A673 (cell line): ENCODE measurements around the gene FLOT2. TPM values are rescaled to one million over a fixed set of nuclear protein-coding genes. Genes with fewer than 3 reads are reported as not detected.

ENCODE experiments used
- BruUV-seq: library from RNA; stranded (reverse); fragments of 400-500 nt; replicated peaks from 2 replicates; lab custom pipeline; 2021; lab: Mats Ljungman, UMichigan
- CTCF ChIA-PET: fragments of 300-600 bp; sonication (Branson Sonifier 250); formaldehyde crosslinking; loops from one replicate; lab custom pipeline; 2022; ENCODE audit warnings: antibody characterized with exemption; lab: Charles Lee
- POLR2A ChIA-PET: fragments of 300-600 bp; sonication (Branson Sonifier 250); formaldehyde crosslinking; loops from one replicate; lab custom pipeline; 2022; ENCODE audit warnings: antibody characterized with exemption; ENCODE audit not compliant: low non-redundant PET; lab: Charles Lee
- DNase-seq: peaks from one replicate; pipeline ENCODE4 v3.0.0-alpha.2; 2015; ENCODE audit warnings: low spot score
- H3K27ac ChIP-seq: fragments of 200-600 bp; sonication (generic); 2 replicates; pipeline ENCODE4 v1.5.1; 2016; ENCODE audit warnings: mixed run types, low read depth, mild to moderate bottlenecking, mixed read lengths, antibody characterized with exemption, low read length; ENCODE audit not compliant: poor library complexity, severe bottlenecking
- H3K27me3 ChIP-seq: fragments of 200-600 bp; sonication (generic); replicated peaks from 2 replicates; pipeline ENCODE4 v1.6.1; 2017; ENCODE audit warnings: mixed run types, low read depth, mild to moderate bottlenecking, mixed read lengths, antibody characterized with exemption, low read length; ENCODE audit not compliant: insufficient read depth, poor library complexity
- H3K36me3 ChIP-seq: fragments of 200-600 bp; sonication (generic); 2 replicates; pipeline ENCODE4 v1.6.1; 2016; ENCODE audit warnings: mixed run types, mild to moderate bottlenecking, mixed read lengths, antibody characterized with exemption, low read length; ENCODE audit not compliant: insufficient read depth, poor library complexity, severe bottlenecking
- H3K4me1 ChIP-seq: fragments of 200-600 bp; sonication (generic); 2 replicates; pipeline ENCODE4 v1.6.1; 2017; ENCODE audit warnings: mixed run types, mild to moderate bottlenecking, mixed read lengths, antibody characterized with exemption, low read length; ENCODE audit not compliant: insufficient read depth, poor library complexity, severe bottlenecking
- H3K4me3 ChIP-seq: fragments of 200-600 bp; sonication (generic); 2 replicates; pipeline ENCODE4 v1.5.1; 2016; ENCODE audit warnings: low read depth, mixed run types, mild to moderate bottlenecking, mixed read lengths, low read length; ENCODE audit not compliant: poor library complexity, severe bottlenecking
- H3K9me3 ChIP-seq: fragments of 200-600 bp; sonication (generic); 2 replicates; pipeline ENCODE4 v1.6.1; 2016; ENCODE audit warnings: mixed run types, low read depth, mild to moderate bottlenecking, mixed read lengths, antibody characterized with exemption, low read length; ENCODE audit not compliant: poor library complexity, severe bottlenecking
- EZH2 ChIP-seq: fragments of 200-600 bp; sonication (generic); IDR thresholded peaks from 2 replicates; pipeline ENCODE4 v1.6.1; 2017; ENCODE audit warnings: borderline replicate concordance, low read depth, mild to moderate bottlenecking, mixed read lengths, antibody characterized with exemption, low read length; ENCODE audit not compliant: poor library complexity, severe bottlenecking
- intact Hi-C: fragments of 100-400 bp; cut with micrococcal nuclease; formaldehyde crosslinking; loops from one replicate; pipeline ENCODE4 v1.10.0; 2022; ENCODE audit not compliant: unreplicated experiment
- total RNA-seq: library from RNA; stranded (reverse); gene quantifications from 2 replicates; pipeline ENCODE4 v1.2.3, GENCODE V29; 2021
- TF ChIP-seq, protein P1 (sequence below): fragments of 300-800, 200-600 bp; sonication (generic); conservative IDR thresholded peaks from 2 replicates; pipeline ENCODE4 v1.5.1; 2017; ENCODE audit warnings: low read depth, mild to moderate bottlenecking, antibody characterized with exemption, low read length, moderate library complexity, mixed read lengths

Gene FLOT2
- total RNA-seq, 1 experiment from 2014 or later: 79.1 TPM

DNA sequence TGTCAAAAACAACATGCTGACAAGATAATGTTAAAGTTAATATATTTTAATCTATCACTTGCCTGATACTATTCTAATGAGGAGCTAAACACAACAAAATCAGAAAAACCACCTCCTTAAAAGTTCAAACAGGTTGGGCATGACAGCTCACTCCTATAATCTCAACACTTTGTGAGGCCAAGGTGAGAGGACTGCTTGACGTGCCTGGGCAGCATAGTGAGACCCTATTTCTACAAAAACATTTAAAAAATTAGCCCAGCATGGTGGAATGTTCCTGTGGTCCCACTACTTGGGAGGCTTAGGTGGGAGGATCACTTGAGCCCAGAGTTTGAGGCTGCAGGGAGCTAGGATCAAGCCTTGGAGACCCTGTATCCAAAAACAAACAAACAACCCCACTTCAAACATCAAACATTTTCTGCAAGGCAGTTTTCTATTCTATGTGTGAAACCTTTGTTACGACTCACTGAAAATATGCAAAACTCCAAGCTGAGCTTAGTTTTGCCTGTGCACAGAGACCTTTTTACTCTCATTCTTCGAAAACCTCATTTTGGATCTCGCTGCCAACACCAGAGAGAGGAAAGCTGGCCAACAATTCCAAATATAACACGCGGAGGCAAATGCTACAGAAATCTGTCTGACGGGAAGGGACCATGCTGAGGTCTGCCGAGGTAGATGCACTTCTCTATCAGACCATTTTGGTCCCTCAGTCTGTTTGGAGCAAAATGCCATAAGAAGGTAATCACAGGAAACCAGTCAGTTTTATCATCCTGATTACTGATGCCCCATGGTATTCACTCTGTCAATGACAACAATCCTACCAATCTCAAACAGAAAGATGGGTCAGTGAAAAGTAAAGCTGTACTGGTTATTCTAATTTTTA is 47.6 kb upstream of the FLOT2 start:
- peaks cover 16% of the 10 kb centered on the region for H3K36me3 ChIP-seq
- peaks cover 52% of the 10 kb centered on the region for H3K4me1 ChIP-seq
- H3K27ac ChIP-seq: peak overlapping the region; percentile 62
- ChIA-PET CTCF (interaction anchor here (0.6 kb wide), 1 partner anchor 300 kb away, joined by 3 read pairs; the partner anchor contains the start of gene BLTP2), POLR2A (no interaction called here)
- no TSS peak for BruUV-seq
- intact Hi-C loops: no loop called here
- no peak for TF ChIP-seq EZH2
- TF ChIP-seq, protein P1, sequence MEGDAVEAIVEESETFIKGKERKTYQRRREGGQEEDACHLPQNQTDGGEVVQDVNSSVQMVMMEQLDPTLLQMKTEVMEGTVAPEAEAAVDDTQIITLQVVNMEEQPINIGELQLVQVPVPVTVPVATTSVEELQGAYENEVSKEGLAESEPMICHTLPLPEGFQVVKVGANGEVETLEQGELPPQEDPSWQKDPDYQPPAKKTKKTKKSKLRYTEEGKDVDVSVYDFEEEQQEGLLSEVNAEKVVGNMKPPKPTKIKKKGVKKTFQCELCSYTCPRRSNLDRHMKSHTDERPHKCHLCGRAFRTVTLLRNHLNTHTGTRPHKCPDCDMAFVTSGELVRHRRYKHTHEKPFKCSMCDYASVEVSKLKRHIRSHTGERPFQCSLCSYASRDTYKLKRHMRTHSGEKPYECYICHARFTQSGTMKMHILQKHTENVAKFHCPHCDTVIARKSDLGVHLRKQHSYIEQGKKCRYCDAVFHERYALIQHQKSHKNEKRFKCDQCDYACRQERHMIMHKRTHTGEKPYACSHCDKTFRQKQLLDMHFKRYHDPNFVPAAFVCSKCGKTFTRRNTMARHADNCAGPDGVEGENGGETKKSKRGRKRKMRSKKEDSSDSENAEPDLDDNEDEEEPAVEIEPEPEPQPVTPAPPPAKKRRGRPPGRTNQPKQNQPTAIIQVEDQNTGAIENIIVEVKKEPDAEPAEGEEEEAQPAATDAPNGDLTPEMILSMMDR: no peak
- H3K27me3 ChIP-seq: no peaks in the 10 kb centered on the region
- no peak for DNase-seq
- H3K4me3 ChIP-seq: no peak overlapping the region
- no peaks in the 10 kb centered on the region for H3K9me3 ChIP-seq

DNA sequence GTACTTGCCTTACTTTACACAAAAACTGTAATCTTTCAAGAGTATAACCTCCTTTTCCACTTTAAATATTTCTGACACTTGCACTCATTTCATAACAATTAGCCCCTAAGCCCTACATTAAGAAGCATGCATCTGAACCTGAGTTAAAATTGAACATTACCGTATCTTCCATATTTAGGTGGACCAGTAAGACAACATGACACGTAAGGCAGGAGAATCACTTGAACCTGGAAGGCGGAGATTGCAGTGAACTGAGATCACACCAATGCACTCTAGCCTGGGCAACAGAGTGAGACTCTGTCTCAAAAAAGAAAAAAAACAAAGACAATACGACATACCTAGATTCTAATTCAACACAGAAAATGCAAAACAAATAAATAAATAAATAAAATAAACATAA is 46.8 kb upstream of the FLOT2 start:
- POLR2A ChIA-PET: no interaction called here
- peaks cover 59% of the 10 kb centered on the region for H3K4me1 ChIP-seq
- H3K36me3 ChIP-seq: peaks cover 16% of the 10 kb centered on the region
- no peak for DNase-seq
- no peaks in the 10 kb centered on the region for H3K27me3 ChIP-seq
- intact Hi-C loops: no loop called here
- no peak overlapping the region for H3K27ac ChIP-seq
- no TSS peak for BruUV-seq
- TF ChIP-seq, protein P1: no peak
- no peak for TF ChIP-seq EZH2
- H3K9me3 ChIP-seq: no peaks in the 10 kb centered on the region
- H3K4me3 ChIP-seq: no peak overlapping the region
- CTCF ChIA-PET: no interaction called here

DNA sequence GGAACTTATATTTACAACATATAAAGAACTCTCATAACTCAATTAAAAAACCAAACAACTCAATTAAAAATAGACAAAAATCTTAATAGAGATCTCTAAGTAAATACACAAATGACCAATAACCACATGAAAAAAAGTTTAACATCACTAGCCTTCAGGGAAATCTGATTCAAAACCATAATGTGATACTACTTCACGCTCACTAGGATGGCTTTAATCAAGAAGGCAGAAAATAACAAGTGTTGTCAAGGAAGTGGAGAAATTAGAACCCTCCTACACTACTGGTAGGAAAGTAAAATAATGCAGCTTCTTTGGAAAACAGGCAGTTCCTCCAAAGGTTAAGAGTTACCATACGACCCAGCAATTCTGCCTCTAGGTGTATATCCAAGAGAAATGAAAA is 45.4 kb upstream of the FLOT2 start:
- BruUV-seq: no TSS peak
- POLR2A ChIA-PET: no interaction called here

More for the DNA sequence above, 45.4 kb upstream of the FLOT2 start:
- CTCF ChIA-PET: no interaction called here
- TF ChIP-seq, protein P1: no peak
- TF ChIP-seq EZH2: no peak
- peaks cover 69% of the 10 kb centered on the region for H3K4me1 ChIP-seq
- intact Hi-C loops: no loop called here
- no peak overlapping the region for H3K4me3 ChIP-seq
- no peaks in the 10 kb centered on the region for H3K9me3 ChIP-seq
- H3K27ac ChIP-seq: no peak overlapping the region
- no peak for DNase-seq
- no peaks in the 10 kb centered on the region for H3K27me3 ChIP-seq
- peaks cover 16% of the 10 kb centered on the region for H3K36me3 ChIP-seq
